ENCODE measurements around the gene GNG5. TPM values are rescaled to one million over a fixed set of nuclear protein-coding genes. Genes with fewer than 3 reads are reported as not detected.

Gene GNG5
- total RNA-seq, 1 experiment from 2014 or later: 108 TPM

- TF ChIP-seq, protein P1, sequence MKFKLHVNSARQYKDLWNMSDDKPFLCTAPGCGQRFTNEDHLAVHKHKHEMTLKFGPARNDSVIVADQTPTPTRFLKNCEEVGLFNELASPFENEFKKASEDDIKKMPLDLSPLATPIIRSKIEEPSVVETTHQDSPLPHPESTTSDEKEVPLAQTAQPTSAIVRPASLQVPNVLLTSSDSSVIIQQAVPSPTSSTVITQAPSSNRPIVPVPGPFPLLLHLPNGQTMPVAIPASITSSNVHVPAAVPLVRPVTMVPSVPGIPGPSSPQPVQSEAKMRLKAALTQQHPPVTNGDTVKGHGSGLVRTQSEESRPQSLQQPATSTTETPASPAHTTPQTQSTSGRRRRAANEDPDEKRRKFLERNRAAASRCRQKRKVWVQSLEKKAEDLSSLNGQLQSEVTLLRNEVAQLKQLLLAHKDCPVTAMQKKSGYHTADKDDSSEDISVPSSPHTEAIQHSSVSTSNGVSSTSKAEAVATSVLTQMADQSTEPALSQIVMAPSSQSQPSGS (CRISPR knock-in tag; IDR thresholded peaks at IDR 0.05; ENCODE audit: borderline replicate concordance, low read depth): no peak
- TF ChIP-seq ZNF423 (CRISPR knock-in tag; IDR thresholded peaks at IDR 0.05) (no peak), NR2C2 (CRISPR knock-in tag; IDR thresholded peaks at IDR 0.05) (no peak), ZBTB21 (CRISPR knock-in tag; IDR thresholded peaks at IDR 0.05; ENCODE audit: borderline replicate concordance) (no peak), E2F1 (CRISPR knock-in tag; IDR thresholded peaks at IDR 0.05) (no peak), PRRX2 (CRISPR knock-in tag; IDR thresholded peaks at IDR 0.05) (no peak)
- TF ChIP-seq, protein P2, sequence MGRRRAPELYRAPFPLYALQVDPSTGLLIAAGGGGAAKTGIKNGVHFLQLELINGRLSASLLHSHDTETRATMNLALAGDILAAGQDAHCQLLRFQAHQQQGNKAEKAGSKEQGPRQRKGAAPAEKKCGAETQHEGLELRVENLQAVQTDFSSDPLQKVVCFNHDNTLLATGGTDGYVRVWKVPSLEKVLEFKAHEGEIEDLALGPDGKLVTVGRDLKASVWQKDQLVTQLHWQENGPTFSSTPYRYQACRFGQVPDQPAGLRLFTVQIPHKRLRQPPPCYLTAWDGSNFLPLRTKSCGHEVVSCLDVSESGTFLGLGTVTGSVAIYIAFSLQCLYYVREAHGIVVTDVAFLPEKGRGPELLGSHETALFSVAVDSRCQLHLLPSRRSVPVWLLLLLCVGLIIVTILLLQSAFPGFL (CRISPR knock-in tag; IDR thresholded peaks at IDR 0.05; ENCODE audit: borderline replicate concordance): no peak
- TF ChIP-seq, protein P3, sequence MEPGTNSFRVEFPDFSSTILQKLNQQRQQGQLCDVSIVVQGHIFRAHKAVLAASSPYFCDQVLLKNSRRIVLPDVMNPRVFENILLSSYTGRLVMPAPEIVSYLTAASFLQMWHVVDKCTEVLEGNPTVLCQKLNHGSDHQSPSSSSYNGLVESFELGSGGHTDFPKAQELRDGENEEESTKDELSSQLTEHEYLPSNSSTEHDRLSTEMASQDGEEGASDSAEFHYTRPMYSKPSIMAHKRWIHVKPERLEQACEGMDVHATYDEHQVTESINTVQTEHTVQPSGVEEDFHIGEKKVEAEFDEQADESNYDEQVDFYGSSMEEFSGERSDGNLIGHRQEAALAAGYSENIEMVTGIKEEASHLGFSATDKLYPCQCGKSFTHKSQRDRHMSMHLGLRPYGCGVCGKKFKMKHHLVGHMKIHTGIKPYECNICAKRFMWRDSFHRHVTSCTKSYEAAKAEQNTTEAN (CRISPR knock-in tag; IDR thresholded peaks at IDR 0.05): no peak
Measured at GRCh38 chr1:84452436-84452835, 53.9 kb downstream of the GNG5 start (continued).

GRCh38 chr1:84450910-84451309, 55.5 kb downstream of the GNG5 start:
- H3K9me3 Mint-ChIP-seq: peaks cover 10% of the 10 kb centered on the region
- DNase-seq (ENCODE audit: low spot score): no peak
- ChIA-PET POLR2A (no interaction called here), CTCF (no interaction called here)
- no peaks in the 10 kb centered on the region for H3K4me1 Mint-ChIP-seq
- H3K27me3 Mint-ChIP-seq (ENCODE audit: low read depth): peaks cover 14% of the 10 kb centered on the region
- no peak overlapping the region for H3K4me3 Mint-ChIP-seq
- H3K36me3 Mint-ChIP-seq: no peaks in the 10 kb centered on the region
- no peak overlapping the region for H3K27ac Mint-ChIP-seq
- ATAC-seq: no peak
- TF ChIP-seq CREB1 (CRISPR knock-in tag; IDR thresholded peaks at IDR 0.05): no peak
- TF ChIP-seq, protein P4, sequence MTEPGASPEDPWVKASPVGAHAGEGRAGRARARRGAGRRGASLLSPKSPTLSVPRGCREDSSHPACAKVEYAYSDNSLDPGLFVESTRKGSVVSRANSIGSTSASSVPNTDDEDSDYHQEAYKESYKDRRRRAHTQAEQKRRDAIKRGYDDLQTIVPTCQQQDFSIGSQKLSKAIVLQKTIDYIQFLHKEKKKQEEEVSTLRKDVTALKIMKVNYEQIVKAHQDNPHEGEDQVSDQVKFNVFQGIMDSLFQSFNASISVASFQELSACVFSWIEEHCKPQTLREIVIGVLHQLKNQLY (CRISPR knock-in tag; IDR thresholded peaks at IDR 0.05): no peak
- TF ChIP-seq JAZF1 (CRISPR knock-in tag; IDR thresholded peaks at IDR 0.05): no peak
- TF ChIP-seq ZNF423 (CRISPR knock-in tag; IDR thresholded peaks at IDR 0.05): no peak
- TF ChIP-seq ESRRA (CRISPR knock-in tag; IDR thresholded peaks at IDR 0.05; ENCODE audit: borderline replicate concordance): no peak
- TF ChIP-seq NFE2L1 (CRISPR knock-in tag; IDR thresholded peaks at IDR 0.05): no peak
- TF ChIP-seq RORB (CRISPR knock-in tag; IDR thresholded peaks at IDR 0.05): no peak
- TF ChIP-seq HMGXB4 (CRISPR knock-in tag; IDR thresholded peaks at IDR 0.05): no peak
- TF ChIP-seq TEAD4 (CRISPR knock-in tag; IDR thresholded peaks at IDR 0.05): no peak
- no peak for TF ChIP-seq ATF3 (CRISPR knock-in tag; conservative IDR thresholded peaks at IDR 0.05)
- no peak for TF ChIP-seq SMAD3 (CRISPR knock-in tag; IDR thresholded peaks at IDR 0.05; ENCODE audit: borderline replicate concordance)
- TF ChIP-seq CREM (CRISPR knock-in tag; IDR thresholded peaks at IDR 0.05): no peak
- no peak for TF ChIP-seq GTF2I (CRISPR knock-in tag; conservative IDR thresholded peaks at IDR 0.05)
- no peak for TF ChIP-seq USF1 (CRISPR knock-in tag; IDR thresholded peaks at IDR 0.05)
- TF ChIP-seq OVOL2 (CRISPR knock-in tag; IDR thresholded peaks at IDR 0.05; ENCODE audit: borderline replicate concordance): no peak
- no peak for TF ChIP-seq FOXK1 (CRISPR knock-in tag; IDR thresholded peaks at IDR 0.05)
- TF ChIP-seq RELA (CRISPR knock-in tag; IDR thresholded peaks at IDR 0.05; ENCODE audit: borderline replicate concordance): no peak
- TF ChIP-seq PRDM15 (CRISPR knock-in tag; IDR thresholded peaks at IDR 0.05): no peak
